K562 (cell line): ENCODE measurements around the gene DCP2. TPM values are rescaled to one million over a fixed set of nuclear protein-coding genes. Genes with fewer than 3 reads are reported as not detected.

Source experiments
- ATAC-seq: fragments of 200-7000 bp; cut with Tn5 transposase; 3 replicates; pipeline ENCODE4 v1.9.1; 2020; ENCODE audit warnings: moderate library complexity
- BruUV-seq: library from RNA; stranded (reverse); fragments of 400-500 nt; replicated peaks from 2 replicates; lab custom pipeline; 2021; lab: Mats Ljungman, UMichigan
- CTCF ChIA-PET: fragments of 300-600 bp; formaldehyde crosslinking; extraction: SDS; loops from one replicate; lab custom pipeline; 2021; ENCODE audit warnings: low intra/inter-chr PET ratio; lab: Yijun Ruan, JAX
- POLR2A ChIA-PET: fragments of 300-600, 350-650 bp; sonication (Branson Sonifier 250); formaldehyde crosslinking; extraction: SDS; loops from one replicate; lab custom pipeline; 2021; ENCODE audit warnings: antibody characterized with exemption, inconsistent platforms; lab: Yijun Ruan, JAX
- DNase-seq, 4 experiments: peaks; one replicate each; pipeline versions ENCODE4 v3.0.0 to v3.0.0-alpha.2; 2011 to 2018; ENCODE audit warnings: low spot score in 3 of 4, mixed read lengths in 3 of 4; ENCODE audit errors: extremely low read depth in 1 of 4
- FAIRE-seq: peaks from 2 replicates; lab custom pipeline; 2011; peaks lifted over from hg19 to GRCh38; lab: Jason Lieb, UNC
- H2AFZ ChIP-seq: 2 replicates; pipeline ENCODE4 v1.6.0; 2011; ENCODE audit warnings: low read depth, low read length, control low read depth, inconsistent platforms
- H3K27ac ChIP-seq: fragments of 200-600 bp; 3 replicates; pipeline ENCODE4 v1.8.0; 2011; ENCODE audit warnings: low read depth, mild to moderate bottlenecking, control low read depth, inconsistent platforms, low read length, moderate library complexity, mixed read lengths; ENCODE audit errors: extremely low read depth
- H3K27me3 ChIP-seq, 2 experiments: fragments of 300-600 bp in 1 of 2; 2 replicates in 1 of 2; 3 replicates in 1 of 2; pipeline versions ENCODE4 v1.6.0 to v1.8.0; 2011; ENCODE audit warnings: inconsistent platforms in 2 of 2, low read length in 2 of 2, mild to moderate bottlenecking in 1 of 2, mixed read lengths in 1 of 2, moderate library complexity in 1 of 2; ENCODE audit not compliant: control insufficient read depth in 2 of 2, insufficient read depth in 2 of 2
- H3K36me3 ChIP-seq: fragments of 300-600 bp; 3 replicates; pipeline ENCODE4 v1.8.0; 2011; ENCODE audit warnings: mild to moderate bottlenecking, low read length, inconsistent platforms; ENCODE audit not compliant: control insufficient read depth, insufficient read depth
- H3K4me1 ChIP-seq, 2 experiments: fragments of 200-600 bp in 1 of 2; replicated peaks in 1 of 2; 2 replicates in 1 of 2; 3 replicates in 1 of 2; pipeline versions ENCODE4 v1.5.1 to v1.8.0; 2011; ENCODE audit warnings: inconsistent platforms in 2 of 2, low read length in 2 of 2, mild to moderate bottlenecking in 1 of 2, mixed read lengths in 1 of 2, moderate library complexity in 1 of 2; ENCODE audit not compliant: control insufficient read depth in 2 of 2, insufficient read depth in 2 of 2
- H3K4me2 ChIP-seq: 2 replicates; pipeline ENCODE4 v1.6.1; 2011; ENCODE audit warnings: low read length, control low read depth, inconsistent platforms, mixed read lengths; ENCODE audit not compliant: insufficient read depth
- H3K4me3 ChIP-seq: fragments of 200-600 bp; sonication (generic), shearing (Covaris generic); 2 replicates; pipeline ENCODE4 v1.5.1; 2016; ENCODE audit warnings: control low read depth, inconsistent platforms
- H3K79me2 ChIP-seq: fragments of 200-600 bp; 3 replicates; pipeline ENCODE4 v1.8.0; 2011; ENCODE audit warnings: low read length, inconsistent platforms; ENCODE audit not compliant: control insufficient read depth, insufficient read depth
- H3K9ac ChIP-seq, 2 experiments: 2 replicates each; pipeline versions ENCODE4 v1.6.0 to v1.6.1; 2011; ENCODE audit warnings: low read depth in 2 of 2, low read length in 2 of 2, control low read depth in 1 of 2, inconsistent platforms in 1 of 2, mild to moderate bottlenecking in 1 of 2, mixed read lengths in 1 of 2; ENCODE audit not compliant: insufficient read depth in 1 of 2
- H3K9me1 ChIP-seq: one replicate; pipeline ENCODE4 v1.6.0; 2011; ENCODE audit warnings: inconsistent platforms, mild to moderate bottlenecking, low read length, moderate library complexity; ENCODE audit not compliant: control insufficient read depth, insufficient read depth
- H3K9me3 ChIP-seq: replicated peaks from 2 replicates; pipeline ENCODE4 v1.5.1; 2011; ENCODE audit warnings: low read depth, low read length, inconsistent platforms; ENCODE audit not compliant: control insufficient read depth, insufficient read depth
- H4K20me1 ChIP-seq: replicated peaks from 2 replicates; pipeline ENCODE4 v1.6.1; 2011; ENCODE audit warnings: low read length, inconsistent platforms, mixed read lengths; ENCODE audit not compliant: control insufficient read depth, insufficient read depth
- FOXP4 ChIP-seq: sonication (generic); formaldehyde crosslinking; IDR thresholded peaks from 2 replicates; pipeline ENCODE4 v1.8.0; 2022; ENCODE audit warnings: mild to moderate bottlenecking, missing genetic modification reagents, borderline replicate concordance
- WGBS: fragments of 100-300 bp; shearing (Covaris generic); methylation state at CpG from one replicate; pipeline ENCODE4 v1.1.6; 2016; ENCODE audit warnings: low coverage, mixed read lengths; ENCODE audit not compliant: insufficient coverage; ENCODE audit errors: missing lambda C conversion rate; 5-methylcytosine and 5-hydroxymethylcytosine counted together
- in situ Hi-C: fragments of 300-500 bp; cut with MboI; formaldehyde crosslinking; loops from 4 replicates; pipeline ENCODE4 v1.15.0; 2018; ENCODE audit warnings: inconsistent platforms, mixed read lengths
- intact Hi-C: fragments of 100-400 bp; cut with micrococcal nuclease; formaldehyde crosslinking; loops from 2 replicates; pipeline ENCODE4 v1.14.2; 2022
- polyA plus RNA-seq, 8 experiments: library from polyadenylated mRNA; depleted of rRNA in 4 of 8; stranded (reverse) in 5 of 8; unstranded in 3 of 8; fragments of >200 nt; fragmentation: Nextera tagmentation in 2 of 8; fragmentation: Illumina TruSeq in 1 of 8; extraction: Ambion mirVana in 2 of 8; extraction: Trizol in 1 of 8; gene quantifications; 2 replicates each; pipeline versions ENCODE4 v1.2.1 to v1.2.3, GENCODE V29; 2011 to 2014; ENCODE audit warnings: inconsistent platforms in 1 of 8, missing spikeins in 1 of 8
- total RNA-seq, 7 experiments: library from RNA; depleted of rRNA in 6 of 7; stranded (reverse); fragments of >200 nt in 6 of 7; fragmentation: Illumina TruSeq in 2 of 7; extraction: Trizol in 2 of 7; gene quantifications; 2 replicates each; pipeline versions ENCODE4 v1.2.1 to v1.2.3, GENCODE V29; 2011 to 2021; ENCODE audit warnings: low replicate concordance in 1 of 7

The DCP2 gene
- total and polyA plus RNA-seq, 9 of the 15 experiments (the other 6 are each of a cell fraction or from before 2014, with no cell fraction given): 25.9 to 109 (median 46.7) TPM

GRCh38 chr5:112957036-112957808 lies 19.4 kb upstream of the DCP2 start:
- FAIRE-seq: no peak
- ChIA-PET POLR2A (interaction anchor here (0.7 kb wide), 1 partner anchor 186 kb away, joined by 3 read pairs; no protein-coding TSS in a partner anchor), CTCF (interaction anchor here (0.6 kb wide), 1 partner anchor 26 kb away, joined by 3 read pairs; no protein-coding TSS in a partner anchor)
- no peak for DNase-seq
- no peak overlapping the region for H3K4me2 ChIP-seq
- H3K9me1 ChIP-seq: no peaks in the 10 kb centered on the region
- H4K20me1 ChIP-seq: no peaks in the 10 kb centered on the region
- no peaks in the 10 kb centered on the region for H3K9me3 ChIP-seq
- no peak for ATAC-seq
- no peaks in the 10 kb centered on the region for H3K79me2 ChIP-seq
- no peaks in the 10 kb centered on the region for H3K27me3 ChIP-seq
- peaks cover 5 to 6% of the 10 kb centered on the region in 2 experiments; a peak in 4 of 5 replicates for H3K4me1 ChIP-seq
- in situ Hi-C loops: no loop called here
- TF ChIP-seq FOXP4: no peak
- no TSS peak for BruUV-seq
- WGBS: 32% methylated on average over 2 of the region's 2 CpGs
- H3K27ac ChIP-seq: no peak overlapping the region
- no peaks in the 10 kb centered on the region for H3K36me3 ChIP-seq
- no peak overlapping the region for H3K9ac ChIP-seq
- H3K4me3 ChIP-seq: no peak overlapping the region
- H2AFZ ChIP-seq: no peak overlapping the region
- intact Hi-C loops: no loop called here
